GM19467 (cell line): ENCODE measurements around the gene AGPS.

Experiments used
- ATAC-seq: cut with Tn5 transposase; IDR thresholded peaks from one replicate; pipeline ENCODE4 v1.9.1; 2021; ENCODE audit warnings: mild to moderate bottlenecking, moderate library complexity; ENCODE audit not compliant: unreplicated experiment

AGPS gene

GRCh38 chr2:177520324-177520723 lies 127.8 kb downstream of the AGPS start:
- ATAC-seq: no peak

- ATAC-seq: no peak
Observed at GRCh38 chr2:177523781-177524180, 131.2 kb downstream of the AGPS start.

GRCh38 chr2:177525351-177525924 lies 132.9 kb downstream of the AGPS start:
- no peak for ATAC-seq

GRCh38 chr2:177528351-177528933 lies 135.9 kb downstream of the AGPS start:
- ATAC-seq: no peak

GRCh38 chr2:177529166-177529565 lies 136.6 kb downstream of the AGPS start:
- ATAC-seq: no peak

GRCh38 chr2:177530561-177530960 lies 138.0 kb downstream of the AGPS start:
- ATAC-seq: no peak

- ATAC-seq: no peak
Observed at GRCh38 chr2:177531706-177532105, 139.1 kb downstream of the AGPS start.

GRCh38 chr2:177532567-177532966 lies 140.0 kb downstream of the AGPS start:
- no peak for ATAC-seq

GRCh38 chr2:177533253-177533652 lies 140.7 kb downstream of the AGPS start:
- no peak for ATAC-seq

GRCh38 chr2:177535000-177535399 lies 142.4 kb downstream of the AGPS start:
- ATAC-seq: no peak

- no peak for ATAC-seq
Observed at GRCh38 chr2:177535958-177536504, 143.5 kb downstream of the AGPS start.

- ATAC-seq: no peak
Observed at GRCh38 chr2:177537213-177537612, 144.6 kb downstream of the AGPS start.

GRCh38 chr2:177537636-177538035 lies 145.1 kb downstream of the AGPS start:
- no peak for ATAC-seq

GRCh38 chr2:177538323-177538722 lies 145.8 kb downstream of the AGPS start:
- ATAC-seq: no peak

- ATAC-seq: no peak
Observed at GRCh38 chr2:177540283-177540682, 147.7 kb downstream of the AGPS start.

GRCh38 chr2:177541258-177541991 lies 148.9 kb downstream of the AGPS start:
- no peak for ATAC-seq

- ATAC-seq: no peak
Observed at GRCh38 chr2:177542396-177542795, 149.8 kb downstream of the AGPS start.

GRCh38 chr2:177543007-177543760 lies 150.6 kb downstream of the AGPS start:
- no peak for ATAC-seq

GRCh38 chr2:177545143-177545542 lies 152.6 kb downstream of the AGPS start:
- ATAC-seq: no peak

- no peak for ATAC-seq
Observed at GRCh38 chr2:177545981-177546585, 153.5 kb downstream of the AGPS start.

- peak; percentile 86 for ATAC-seq
Observed at GRCh38 chr2:177547122-177547521, 154.5 kb downstream of the AGPS start.
